Memory B cell (primary cell): ENCODE measurements around the gene AHRR.
"Not testable (repeated sequence)": the region's sequence is repeated elsewhere in the genome, so short reads cannot be mapped to it uniquely, and the experiment has no call there.

Experiments
- ATAC-seq: fragments of 150-1000 bp; cut with Tn5 transposase; 2 replicates; pipeline ENCODE4 v1.10.0; 2021; ENCODE audit warnings: low read depth, mild to moderate bottlenecking, moderate library complexity
- DNase-seq, 2 donors: peaks; one replicate each; pipeline ENCODE4 v3.0.0; 2022; ENCODE audit warnings: low spot score in 2 of 2
- H3K27ac Mint-ChIP-seq: one replicate; pipeline ENCODE4 v1.8.0; 2022; ENCODE audit warnings: mild to moderate bottlenecking, moderate library complexity, mixed read lengths
- H3K27me3 Mint-ChIP-seq: one replicate; pipeline ENCODE4 v1.8.0; 2022; ENCODE audit warnings: mixed read lengths
- H3K36me3 Mint-ChIP-seq: one replicate; pipeline ENCODE4 v1.8.0; 2022; ENCODE audit warnings: mild to moderate bottlenecking, mixed read lengths
- H3K4me1 Mint-ChIP-seq: one replicate; pipeline ENCODE4 v1.8.0; 2022; ENCODE audit warnings: mixed read lengths
- H3K4me3 Mint-ChIP-seq: one replicate; pipeline ENCODE4 v1.8.0; 2022; ENCODE audit warnings: mild to moderate bottlenecking, moderate library complexity, mixed read lengths
- H3K9me3 Mint-ChIP-seq: one replicate; pipeline ENCODE4 v1.8.0; 2022; ENCODE audit warnings: mixed read lengths

The AHRR gene

DNA sequence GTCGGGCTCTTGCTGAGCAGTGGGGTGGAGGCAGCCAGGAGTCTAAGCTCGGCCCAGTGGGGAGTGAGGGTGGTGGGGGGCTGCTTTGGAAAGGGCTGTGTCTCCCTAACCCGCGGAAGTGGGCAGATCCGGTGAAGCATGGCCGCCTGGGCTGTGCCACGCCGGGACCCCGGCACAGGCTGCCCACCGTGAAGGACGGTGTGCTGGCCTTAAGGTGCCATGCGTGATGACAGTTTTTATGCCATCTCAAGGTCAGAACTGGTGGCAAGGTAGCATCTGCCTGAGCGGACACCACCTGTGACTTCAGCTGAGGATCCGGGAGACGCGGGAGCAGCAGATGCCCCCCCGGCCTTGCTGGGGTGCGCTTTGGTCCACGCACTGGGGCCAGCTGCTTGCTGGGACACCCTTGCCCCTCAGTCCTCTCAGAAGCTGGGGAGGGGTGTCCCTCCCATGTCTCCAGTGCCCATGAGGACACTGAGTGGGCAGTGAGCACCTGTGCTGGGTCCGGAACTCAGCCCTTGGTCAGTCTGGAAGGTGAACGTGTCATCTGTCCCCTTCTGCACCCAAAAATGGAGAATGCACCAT lies 53.9 kb downstream of the AHRR start:
- Mint-ChIP-seq H3K27ac (no peak overlapping the region), H3K36me3 (no peaks in the 10 kb centered on the region), H3K4me1 (no peaks in the 10 kb centered on the region), H3K9me3 (no peaks in the 10 kb centered on the region), H3K27me3 (peaks cover 10% of the 10 kb centered on the region), H3K4me3 (no peak overlapping the region)
- DNase-seq (peak in 1 of 2 donors; percentile 7), ATAC-seq (no peak)

DNA sequence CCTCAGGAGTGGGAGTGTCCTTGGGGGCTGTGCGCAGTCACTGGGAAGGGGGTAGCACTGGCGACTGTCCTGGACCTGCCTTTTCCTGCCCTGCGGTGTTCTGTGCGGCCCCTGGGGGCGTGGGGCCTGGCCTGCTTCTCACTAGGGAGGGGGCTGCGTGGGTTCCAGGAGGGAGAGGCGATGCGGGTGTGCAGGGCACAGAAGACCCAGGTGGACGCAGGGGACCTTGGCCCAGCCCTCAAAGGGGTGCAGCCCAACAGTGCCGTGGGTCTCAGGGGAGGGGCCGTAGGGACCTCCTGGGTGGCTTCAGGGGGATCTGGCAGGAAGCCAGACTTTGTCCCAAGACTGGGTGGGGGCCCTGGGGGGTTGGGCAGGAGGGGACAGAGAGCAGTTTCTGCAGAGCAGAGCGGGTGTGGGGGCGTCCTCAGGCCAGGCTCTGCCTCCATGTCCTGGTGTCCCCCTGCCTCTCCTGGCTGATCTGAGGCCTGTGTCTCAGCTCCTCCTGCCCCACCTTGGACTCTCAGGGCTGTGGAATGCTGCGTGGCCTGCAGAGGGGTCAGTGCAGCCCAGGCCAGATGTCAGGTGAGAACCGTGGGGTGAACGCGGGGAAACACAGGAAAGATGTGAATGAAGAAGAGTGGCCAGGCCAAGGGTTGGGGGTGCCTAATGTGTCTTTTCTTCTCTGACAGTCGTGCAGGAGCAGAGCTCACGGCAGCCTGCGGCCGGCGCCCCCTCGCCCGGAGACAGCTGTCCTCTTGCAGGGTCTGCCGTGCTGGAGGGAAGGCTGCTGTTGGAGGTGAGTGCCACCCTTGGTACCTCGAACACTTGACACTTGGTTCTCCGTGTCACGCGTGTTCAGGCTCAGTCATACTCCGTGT lies 54.6 kb downstream of the AHRR start:
- H3K4me3 Mint-ChIP-seq: no peak overlapping the region
- H3K27me3 Mint-ChIP-seq: peaks cover 10% of the 10 kb centered on the region
- H3K27ac Mint-ChIP-seq: no peak overlapping the region
- ATAC-seq (no peak), DNase-seq (peak in 1 of 2 donors; percentile 9)
- H3K4me1 Mint-ChIP-seq: no peaks in the 10 kb centered on the region
- no peaks in the 10 kb centered on the region for H3K9me3 Mint-ChIP-seq
- H3K36me3 Mint-ChIP-seq: no peaks in the 10 kb centered on the region

DNA sequence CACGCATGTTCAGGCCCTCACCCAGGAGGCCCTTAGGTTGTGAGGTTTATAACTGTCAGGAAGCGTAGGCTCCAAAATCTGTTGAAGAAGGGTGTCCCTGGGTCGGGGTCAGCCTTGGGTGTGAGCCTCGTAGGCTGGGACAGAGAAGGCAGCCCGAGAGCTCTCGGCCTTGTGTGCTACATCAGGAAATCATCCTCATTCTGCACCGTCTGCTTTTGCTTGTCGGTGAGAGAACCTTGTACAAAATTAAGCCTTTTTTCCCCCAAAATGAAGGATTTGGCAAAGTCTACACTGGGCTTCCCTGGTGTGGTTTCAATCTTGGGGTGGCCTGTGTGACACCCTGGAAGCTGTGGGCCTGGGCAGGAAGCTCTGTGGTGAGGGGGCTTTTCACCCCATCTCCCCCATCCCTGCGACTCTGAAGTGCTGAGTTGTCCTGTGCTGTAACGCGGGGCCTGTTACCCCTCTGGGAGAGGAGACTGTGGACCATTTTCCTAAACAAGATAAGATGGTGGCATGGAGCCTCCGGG lies 55.3 kb downstream of the AHRR start:
- no peaks in the 10 kb centered on the region for H3K4me1 Mint-ChIP-seq

GRCh38 chr5:377326-377981 lies 55.9 kb downstream of the AHRR start:
- Mint-ChIP-seq H3K4me3 (no peak overlapping the region), H3K27ac (no peak overlapping the region)
- ATAC-seq: no peak

More for the DNA sequence above, 55.3 kb downstream of the AHRR start:
- H3K27me3 Mint-ChIP-seq: peaks cover 10% of the 10 kb centered on the region
- DNase-seq (peak in 1 of 2 donors; percentile 7), ATAC-seq (no peak)
- no peak overlapping the region for H3K4me3 Mint-ChIP-seq
- no peak overlapping the region for H3K27ac Mint-ChIP-seq
- no peaks in the 10 kb centered on the region for H3K9me3 Mint-ChIP-seq
- no peaks in the 10 kb centered on the region for H3K36me3 Mint-ChIP-seq

GRCh38 chr5:378301-378891 lies 56.9 kb downstream of the AHRR start:
- Mint-ChIP-seq H3K36me3 (no peaks in the 10 kb centered on the region), H3K4me1 (no peaks in the 10 kb centered on the region), H3K27me3 (peaks cover 7% of the 10 kb centered on the region), H3K27ac (no peak overlapping the region), H3K9me3 (peaks cover 1% of the 10 kb centered on the region), H3K4me3 (no peak overlapping the region)
- peak in 1 of 2 donors; percentile 6 for DNase-seq
- ATAC-seq: no peak

More at GRCh38 chr5:377326-377981, 55.9 kb downstream of the AHRR start:
- Mint-ChIP-seq H3K36me3 (no peaks in the 10 kb centered on the region), H3K27me3 (peaks cover 8% of the 10 kb centered on the region), H3K4me1 (no peaks in the 10 kb centered on the region), H3K9me3 (peaks cover under 1% of the 10 kb centered on the region)
- peak in 1 of 2 donors; percentile 8 for DNase-seq

GRCh38 chr5:378976-379742 lies 57.6 kb downstream of the AHRR start:
- Mint-ChIP-seq H3K27ac (no peak overlapping the region), H3K4me3 (no peak overlapping the region), H3K9me3 (peaks cover 3% of the 10 kb centered on the region), H3K4me1 (no peaks in the 10 kb centered on the region), H3K27me3 (peaks cover 7% of the 10 kb centered on the region), H3K36me3 (no peaks in the 10 kb centered on the region)
- no peak for ATAC-seq
- DNase-seq: peak in 1 of 2 donors; percentile 2

- ATAC-seq (no peak), DNase-seq (peak in 1 of 2 donors; percentile 3)
- Mint-ChIP-seq H3K9me3 (peaks cover 8% of the 10 kb centered on the region), H3K4me1 (no peaks in the 10 kb centered on the region), H3K36me3 (no peaks in the 10 kb centered on the region), H3K4me3 (no peak overlapping the region), H3K27ac (no peak overlapping the region), H3K27me3 (peaks cover 4% of the 10 kb centered on the region)
Observed at GRCh38 chr5:380701-381309, 59.3 kb downstream of the AHRR start.

- H3K36me3 Mint-ChIP-seq: no peaks in the 10 kb centered on the region
- no peak overlapping the region for H3K4me3 Mint-ChIP-seq
- H3K27me3 Mint-ChIP-seq: peaks cover 4% of the 10 kb centered on the region
- no peak overlapping the region for H3K27ac Mint-ChIP-seq
- peaks cover 13% of the 10 kb centered on the region for H3K9me3 Mint-ChIP-seq
- no peaks in the 10 kb centered on the region for H3K4me1 Mint-ChIP-seq
- no peak for ATAC-seq
- no peak for DNase-seq
Observed at GRCh38 chr5:383066-383465, 61.6 kb downstream of the AHRR start.

GRCh38 chr5:383621-384020 lies 62.1 kb downstream of the AHRR start:
- no peak for DNase-seq
- Mint-ChIP-seq H3K27ac (no peak overlapping the region), H3K36me3 (no peaks in the 10 kb centered on the region), H3K4me1 (peaks cover under 1% of the 10 kb centered on the region), H3K4me3 (no peak overlapping the region), H3K9me3 (peaks cover 13% of the 10 kb centered on the region), H3K27me3 (peaks cover 7% of the 10 kb centered on the region)
- no peak for ATAC-seq

DNA sequence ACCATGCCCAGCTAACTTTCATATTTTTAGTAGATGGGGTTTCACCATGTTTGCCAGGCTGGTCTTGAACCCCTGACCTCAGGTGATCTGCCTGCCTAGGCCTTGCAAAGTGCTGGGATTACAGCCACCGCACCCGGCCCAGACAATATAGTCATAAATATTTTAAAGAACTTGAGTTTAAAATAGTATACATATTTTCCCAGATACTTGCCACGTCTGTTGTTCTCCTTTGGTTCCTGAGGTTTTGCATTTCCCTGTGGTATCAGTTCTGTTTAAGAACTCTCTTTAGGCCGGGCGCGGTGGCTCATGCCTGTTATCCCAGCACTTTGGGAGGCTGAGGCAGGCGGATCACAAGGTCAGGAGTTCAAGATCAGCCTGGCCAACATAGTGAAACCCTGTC lies 63.1 kb downstream of the AHRR start:
- not testable (repeated sequence) for H3K4me1 Mint-ChIP-seq, H3K27ac Mint-ChIP-seq, H3K27me3 Mint-ChIP-seq, ATAC-seq, H3K36me3 Mint-ChIP-seq, H3K4me3 Mint-ChIP-seq, DNase-seq
- H3K9me3 Mint-ChIP-seq: peaks cover 13% of the 10 kb centered on the region

GRCh38 chr5:385321-385720 lies 63.8 kb downstream of the AHRR start:
- peaks cover 12% of the 10 kb centered on the region for H3K27me3 Mint-ChIP-seq
- peaks cover 13% of the 10 kb centered on the region for H3K9me3 Mint-ChIP-seq
- peaks cover 4% of the 10 kb centered on the region for H3K4me1 Mint-ChIP-seq
- DNase-seq: no peak
- H3K36me3 Mint-ChIP-seq: no peaks in the 10 kb centered on the region
- no peak overlapping the region for H3K27ac Mint-ChIP-seq
- H3K4me3 Mint-ChIP-seq: no peak overlapping the region
- ATAC-seq: no peak

DNA sequence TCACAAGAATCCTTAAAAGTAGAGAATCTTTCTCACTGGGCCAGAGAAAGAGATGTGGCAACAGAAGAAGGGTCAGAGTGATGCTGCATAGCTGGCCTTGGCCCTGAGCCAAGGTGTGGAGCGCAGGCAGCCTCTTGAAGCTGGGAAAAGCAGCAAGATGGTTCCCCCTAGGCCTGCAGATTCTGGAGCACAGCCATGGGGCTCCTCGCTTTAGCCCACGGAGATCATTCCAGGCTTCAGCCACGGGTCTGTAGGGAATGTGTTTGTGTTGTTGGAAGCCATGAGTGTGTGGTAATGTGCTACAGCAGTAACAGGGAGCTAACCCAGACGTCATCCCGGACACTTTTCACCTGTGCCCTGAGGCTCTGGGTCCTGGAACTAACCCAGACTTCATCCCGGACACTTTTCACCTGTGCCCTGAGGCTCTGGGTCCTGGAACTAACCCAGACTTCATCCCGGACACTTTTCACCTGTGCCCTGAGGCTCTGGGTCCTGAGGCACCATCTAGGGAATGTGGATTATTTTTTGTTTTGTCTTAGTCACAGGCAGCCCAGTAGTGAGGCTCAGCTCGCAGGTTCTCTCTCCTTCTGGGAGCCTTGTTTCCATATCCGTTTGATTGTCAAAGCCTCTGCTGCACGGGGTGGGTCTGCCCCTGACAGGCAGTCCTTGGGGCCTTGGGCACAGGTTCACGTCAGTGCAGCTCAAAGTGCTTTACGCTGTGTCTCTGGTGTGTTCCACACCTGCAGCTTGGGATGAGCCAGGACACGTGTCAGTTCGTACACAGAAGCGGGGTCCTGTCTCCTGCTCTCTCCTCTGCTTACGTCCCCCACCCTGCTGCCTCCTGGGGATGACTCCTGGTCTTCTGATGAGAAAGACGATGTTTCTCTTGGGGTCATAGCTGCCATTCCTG lies 65.2 kb downstream of the AHRR start:
- Mint-ChIP-seq H3K27me3 (peaks cover 13% of the 10 kb centered on the region), H3K4me1 (peaks cover 8% of the 10 kb centered on the region), H3K4me3 (no peak overlapping the region), H3K9me3 (peaks cover 13% of the 10 kb centered on the region), H3K36me3 (no peaks in the 10 kb centered on the region), H3K27ac (no peak overlapping the region)
- ATAC-seq (no peak), DNase-seq (no peak)
